HG03045 (cell line): ENCODE results near the gene SLU7.
A peak's percentile ranks its signal among the peaks of the same experiment; 100 is the strongest.
"Not testable (repeated sequence)": the region's sequence is repeated elsewhere in the genome, so short reads cannot be mapped to it uniquely, and the experiment has no call there.

ENCODE experiments used
- ATAC-seq: cut with Tn5 transposase; IDR thresholded peaks from one replicate; pipeline ENCODE4 v1.9.1; 2021; ENCODE audit warnings: mild to moderate bottlenecking, moderate library complexity; ENCODE audit not compliant: unreplicated experiment

Gene SLU7

GRCh38 chr5:160451281-160451680, 32.4 kb upstream of the SLU7 start:
- no peak for ATAC-seq

- ATAC-seq: peak; percentile 56
Observed at GRCh38 chr5:160450164-160450932, 31.5 kb upstream of the SLU7 start.

DNA sequence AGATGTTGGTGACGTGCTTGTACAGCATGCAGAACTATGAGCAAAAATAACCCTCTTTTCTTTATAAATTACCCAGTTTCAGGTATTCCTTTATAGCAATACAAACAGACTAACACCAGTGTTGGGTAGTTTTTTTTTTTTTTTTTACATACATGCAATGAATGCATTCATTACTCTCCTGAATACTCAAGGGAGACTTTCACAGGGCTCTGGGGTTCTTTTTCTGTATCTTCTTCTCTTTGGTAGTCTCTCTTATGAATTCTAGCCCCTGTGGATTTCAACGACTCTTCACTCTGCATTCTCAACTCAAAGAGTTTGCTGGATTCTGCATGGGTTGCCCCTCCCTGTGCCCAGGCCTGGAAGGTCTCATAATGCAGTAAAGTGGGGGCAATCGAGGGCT, 30.6 kb upstream of the SLU7 start:
- ATAC-seq: no peak

DNA sequence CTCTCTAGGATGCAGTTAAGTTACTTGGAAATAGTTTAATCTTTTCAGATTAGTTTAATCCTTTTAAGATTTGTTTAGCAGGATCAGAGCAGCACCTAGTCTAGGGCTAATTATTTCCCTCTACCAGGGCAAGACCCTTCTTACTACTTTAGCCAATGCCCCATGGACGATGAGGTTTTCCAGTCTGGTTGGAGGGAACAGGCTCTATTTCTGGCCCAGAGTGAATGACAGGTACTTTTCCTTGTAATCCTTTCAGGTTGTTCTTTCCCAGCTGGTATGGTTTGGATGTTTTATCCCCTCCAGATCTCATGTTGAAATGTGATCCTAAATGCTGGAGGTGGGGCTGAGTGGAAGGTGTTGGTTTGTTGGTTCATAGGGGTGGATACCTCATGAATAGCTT, 30.0 kb upstream of the SLU7 start:
- no peak for ATAC-seq

- no peak for ATAC-seq
Observed at GRCh38 chr5:160445751-160446150, 26.9 kb upstream of the SLU7 start.

- no peak for ATAC-seq
Observed at GRCh38 chr5:160445132-160445531, 26.3 kb upstream of the SLU7 start.

- ATAC-seq: no peak
Observed at GRCh38 chr5:160444407-160444806, 25.5 kb upstream of the SLU7 start.

GRCh38 chr5:160442824-160443431, 24.0 kb upstream of the SLU7 start:
- no peak for ATAC-seq

DNA sequence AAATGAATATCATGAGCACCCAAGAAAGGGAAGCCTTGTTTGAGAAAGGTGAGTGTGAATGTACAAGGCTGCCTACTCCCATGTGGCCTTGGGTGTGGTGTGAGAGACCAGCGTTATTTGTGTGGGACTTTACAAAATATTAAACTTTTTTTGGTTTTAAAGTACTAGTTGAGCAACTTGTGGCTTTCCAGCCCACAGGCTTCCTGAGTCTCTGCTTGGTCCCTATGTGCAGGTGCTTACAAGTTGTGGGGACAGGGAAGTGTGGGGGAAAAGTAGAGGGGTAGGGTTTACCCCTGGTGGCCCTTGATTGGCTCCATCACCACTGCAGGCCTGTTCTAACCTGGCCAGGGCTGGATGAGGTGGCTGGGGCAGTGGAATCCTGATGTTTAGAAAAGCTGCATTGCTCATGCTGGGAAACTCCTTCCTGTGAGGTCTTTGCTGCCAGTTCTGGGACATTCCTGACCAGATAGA, 22.5 kb upstream of the SLU7 start:
- ATAC-seq: peak; percentile 21

DNA sequence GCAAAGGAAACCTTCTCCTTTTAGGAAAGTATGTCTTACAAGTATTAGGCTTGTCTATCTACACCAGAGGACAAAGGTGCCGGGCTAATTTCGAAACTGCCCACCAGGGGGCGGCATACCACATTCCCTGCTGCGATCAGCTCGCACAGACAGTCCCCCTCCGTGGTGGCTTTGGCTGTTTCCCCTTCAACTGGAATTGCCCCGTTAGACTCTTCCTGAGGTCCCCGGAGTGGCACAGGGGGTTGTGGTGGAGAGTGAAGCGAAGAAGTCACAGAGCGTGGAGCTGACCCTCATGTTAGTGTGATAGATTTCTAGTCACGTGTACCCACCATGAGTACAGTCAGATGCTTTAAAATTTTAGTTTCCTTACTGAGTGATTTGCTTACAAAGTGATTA, 20.3 kb upstream of the SLU7 start:
- ATAC-seq: peak; percentile 65

DNA sequence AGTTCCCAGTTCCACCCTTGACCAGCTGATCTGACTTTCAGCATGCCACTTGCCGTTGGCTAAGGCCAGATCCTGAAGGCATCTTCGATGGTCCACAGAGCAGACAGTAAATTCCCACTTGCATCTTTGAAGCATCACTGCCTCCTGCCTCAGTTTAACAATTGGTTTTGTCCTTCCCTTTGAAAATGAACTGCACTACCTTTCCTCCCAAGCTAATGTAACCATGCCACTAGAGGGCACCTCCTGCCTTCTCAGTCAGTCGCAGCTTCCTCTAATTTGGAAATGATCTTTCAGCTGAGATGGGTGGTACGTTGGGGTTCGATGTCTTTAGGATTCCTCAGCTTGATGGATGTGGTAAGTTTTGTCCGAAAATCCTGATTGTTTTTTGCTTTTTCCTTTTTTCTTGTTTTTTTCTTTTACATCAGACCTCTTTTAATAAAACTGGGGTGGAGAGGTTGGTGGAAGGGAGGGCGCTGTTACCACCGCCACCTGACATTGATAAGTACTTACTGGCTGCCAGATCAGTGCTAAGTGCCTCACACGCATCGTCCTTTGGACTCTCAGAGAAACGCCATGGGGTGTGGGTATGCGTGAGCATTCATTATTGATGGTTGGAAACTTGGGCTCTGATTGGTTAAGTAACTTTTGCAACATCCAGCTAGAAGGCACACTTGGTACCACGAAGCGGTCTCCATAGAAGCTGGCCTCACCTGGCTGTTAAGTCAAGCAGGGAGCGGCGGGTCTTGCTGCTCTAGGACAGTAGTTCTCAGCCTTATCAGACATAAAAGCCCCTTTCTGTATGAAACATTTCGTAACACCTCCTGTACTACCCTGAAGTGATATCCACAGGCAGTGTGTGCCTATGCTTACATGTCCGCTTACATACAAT, 19.7 kb upstream of the SLU7 start:
- peak; percentile 36 for ATAC-seq

DNA sequence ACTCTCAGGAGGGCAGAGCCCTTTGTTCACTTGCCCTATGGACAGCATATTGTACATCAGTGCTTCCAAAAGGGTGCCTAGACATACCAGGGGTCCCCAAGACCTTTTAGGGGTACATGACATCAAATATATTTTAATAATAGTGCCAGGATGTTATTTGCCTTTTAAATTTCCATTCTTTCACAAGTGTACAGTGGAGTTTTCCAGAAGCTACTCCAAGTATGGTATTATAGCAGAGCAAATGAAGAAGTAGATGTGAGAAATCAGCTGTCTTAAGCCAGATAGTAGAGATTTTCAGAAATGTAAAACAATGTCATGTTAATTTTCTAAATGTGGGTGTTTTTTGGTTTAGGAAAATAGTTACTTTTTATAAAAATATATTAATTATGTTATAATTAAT, 18.4 kb upstream of the SLU7 start:
- no peak for ATAC-seq

GRCh38 chr5:160436661-160437060, 17.8 kb upstream of the SLU7 start:
- ATAC-seq: not testable (repeated sequence)

GRCh38 chr5:160436017-160436416, 17.1 kb upstream of the SLU7 start:
- no peak for ATAC-seq

DNA sequence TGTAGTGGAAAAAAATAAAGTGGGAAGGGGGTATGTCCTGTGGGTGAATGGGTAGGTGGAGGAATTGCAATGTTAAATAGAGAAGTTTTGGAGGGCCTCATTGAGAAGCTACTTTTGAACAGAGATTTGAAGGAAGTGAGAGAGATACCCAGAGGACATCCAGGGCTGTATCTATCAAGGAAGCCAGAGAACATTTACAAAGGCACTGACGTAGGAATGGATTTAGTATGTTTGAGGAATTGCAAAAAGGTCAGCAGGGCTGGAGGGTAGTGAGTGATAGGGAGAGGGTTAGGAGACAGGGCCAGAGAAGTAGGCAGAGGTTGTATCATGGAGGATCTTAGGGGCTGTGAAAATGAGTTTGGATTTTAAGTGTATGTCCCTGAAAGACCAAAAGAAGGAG, 16.7 kb upstream of the SLU7 start:
- no peak for ATAC-seq

DNA sequence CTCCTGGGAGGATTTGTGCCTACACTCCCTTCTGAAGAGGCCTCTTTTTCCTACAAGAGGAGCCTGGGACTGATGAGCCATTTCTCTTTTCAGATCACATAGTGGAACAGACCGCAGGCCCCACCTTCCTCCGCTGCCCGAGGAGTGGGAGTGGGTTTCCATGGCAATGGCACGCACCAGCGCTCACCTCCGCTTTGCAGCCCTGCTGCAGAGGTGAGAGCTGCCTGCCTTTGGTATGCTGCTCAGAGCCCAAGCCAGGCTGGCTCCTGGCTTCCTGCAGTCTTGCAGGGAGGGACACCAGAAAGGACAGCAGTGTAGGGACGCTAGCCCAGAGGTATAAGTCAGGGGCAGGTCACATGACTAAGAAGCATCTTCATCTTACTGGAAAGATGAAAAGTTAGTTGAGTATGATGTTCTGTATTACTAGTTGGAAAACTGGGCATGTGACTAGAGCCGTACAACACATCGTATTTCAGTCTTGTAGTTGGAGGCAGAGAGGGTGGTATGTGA, 15.2 kb upstream of the SLU7 start:
- peak; percentile 85 for ATAC-seq

DNA sequence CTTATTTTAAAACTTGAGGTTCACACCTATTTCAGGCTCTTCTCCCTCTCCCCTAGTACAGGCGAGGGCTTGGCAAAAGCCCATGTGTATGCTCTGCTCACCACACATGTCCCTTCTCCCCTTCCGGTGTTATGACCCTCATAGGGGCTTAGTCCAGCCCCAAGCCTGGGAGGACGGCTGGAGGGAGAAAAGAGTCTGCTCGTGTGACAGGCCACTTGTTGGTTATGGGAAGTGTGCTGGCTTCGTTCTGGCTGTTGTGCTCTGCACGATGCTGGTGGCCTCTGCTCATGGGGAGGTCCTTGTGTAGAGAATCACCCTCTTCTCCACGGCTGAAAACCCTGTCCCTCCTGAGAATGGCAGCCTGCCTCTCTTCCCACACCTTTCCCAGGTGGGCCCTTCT, 13.9 kb upstream of the SLU7 start:
- ATAC-seq: no peak

GRCh38 chr5:160432196-160432595, 13.3 kb upstream of the SLU7 start:
- no peak for ATAC-seq

DNA sequence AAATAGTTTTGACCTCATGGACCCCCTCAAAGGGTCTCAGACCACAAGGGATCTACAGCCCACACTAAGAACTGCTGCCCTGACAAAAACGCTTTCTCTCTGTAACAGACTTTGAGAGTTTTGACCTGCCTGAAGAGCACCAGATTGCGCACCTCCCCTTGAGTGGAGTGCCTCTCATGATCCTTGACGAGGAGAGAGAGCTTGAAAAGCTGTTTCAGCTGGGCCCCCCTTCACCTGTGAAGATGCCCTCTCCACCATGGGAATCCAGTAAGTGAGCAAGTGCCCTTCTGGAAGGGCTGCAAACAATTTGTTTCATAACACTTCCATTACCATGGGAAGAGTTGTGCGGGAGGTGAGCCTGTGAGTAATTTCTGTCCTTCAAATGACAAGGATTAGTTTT, 8.7 kb upstream of the SLU7 start:
- ATAC-seq: no peak

DNA sequence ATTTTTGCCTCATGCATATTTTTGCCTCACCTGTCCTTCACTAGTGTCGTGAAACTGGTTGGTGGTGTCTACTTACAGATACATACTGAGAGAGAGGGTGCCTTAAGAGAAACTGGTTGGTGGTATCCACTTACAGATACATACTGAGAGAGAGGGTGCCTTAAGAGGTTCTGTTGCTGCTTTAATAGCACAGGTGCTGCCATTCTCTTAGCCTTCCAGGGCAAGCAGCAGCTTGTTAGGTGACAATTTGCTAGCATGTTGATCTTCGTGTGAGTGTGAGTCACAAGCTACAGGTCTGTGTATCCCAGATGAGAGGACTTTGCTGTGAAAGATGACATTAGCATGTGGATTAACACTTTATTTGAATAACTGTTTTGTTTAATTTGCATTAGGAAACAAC, 4.2 kb upstream of the SLU7 start:
- no peak for ATAC-seq

GRCh38 chr5:160421625-160422258, 2.9 kb upstream of the SLU7 start, which contains the start of gene PTTG1:
Gene PTTG1 (plus strand): TSS chr5:160421855. CDS start chr5:160422313, 458 bp downstream.
- ATAC-seq: peak; percentile 71
